CD4-positive, alpha-beta T cell treated with Interleukin-2 at 100 ng/mL for 4 hours (primary cell): Measurements from ENCODE around the gene SVIL.
"Not testable (repeated sequence)": the region's sequence is repeated elsewhere in the genome, so short reads cannot be mapped to it uniquely, and the experiment has no call there.

Experiments
- DNase-seq: peaks from one replicate; pipeline ENCODE4 v3.0.0-alpha.2; 2020; ENCODE audit warnings: low spot score

Gene SVIL

DNA sequence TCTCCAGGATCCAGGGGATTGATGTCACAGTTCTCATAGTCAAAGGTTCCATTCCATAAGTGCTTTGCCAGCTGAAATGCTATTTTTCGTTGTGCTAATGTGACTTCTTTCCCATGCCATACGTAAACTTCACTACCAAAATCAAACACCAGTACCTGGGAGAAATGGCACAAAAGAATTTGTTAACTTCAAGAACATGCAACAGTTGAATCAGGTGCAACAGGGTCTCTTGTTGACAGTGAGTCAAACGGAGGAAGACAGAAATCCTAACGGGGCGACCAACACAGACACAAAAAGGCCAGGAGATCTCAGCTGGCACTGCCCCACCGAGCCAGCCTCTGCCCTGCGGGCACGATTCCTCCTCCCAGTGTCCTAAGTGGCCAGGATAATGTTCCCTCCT is 150.1 kb downstream of the SVIL start:
- not testable (repeated sequence) for DNase-seq

DNA sequence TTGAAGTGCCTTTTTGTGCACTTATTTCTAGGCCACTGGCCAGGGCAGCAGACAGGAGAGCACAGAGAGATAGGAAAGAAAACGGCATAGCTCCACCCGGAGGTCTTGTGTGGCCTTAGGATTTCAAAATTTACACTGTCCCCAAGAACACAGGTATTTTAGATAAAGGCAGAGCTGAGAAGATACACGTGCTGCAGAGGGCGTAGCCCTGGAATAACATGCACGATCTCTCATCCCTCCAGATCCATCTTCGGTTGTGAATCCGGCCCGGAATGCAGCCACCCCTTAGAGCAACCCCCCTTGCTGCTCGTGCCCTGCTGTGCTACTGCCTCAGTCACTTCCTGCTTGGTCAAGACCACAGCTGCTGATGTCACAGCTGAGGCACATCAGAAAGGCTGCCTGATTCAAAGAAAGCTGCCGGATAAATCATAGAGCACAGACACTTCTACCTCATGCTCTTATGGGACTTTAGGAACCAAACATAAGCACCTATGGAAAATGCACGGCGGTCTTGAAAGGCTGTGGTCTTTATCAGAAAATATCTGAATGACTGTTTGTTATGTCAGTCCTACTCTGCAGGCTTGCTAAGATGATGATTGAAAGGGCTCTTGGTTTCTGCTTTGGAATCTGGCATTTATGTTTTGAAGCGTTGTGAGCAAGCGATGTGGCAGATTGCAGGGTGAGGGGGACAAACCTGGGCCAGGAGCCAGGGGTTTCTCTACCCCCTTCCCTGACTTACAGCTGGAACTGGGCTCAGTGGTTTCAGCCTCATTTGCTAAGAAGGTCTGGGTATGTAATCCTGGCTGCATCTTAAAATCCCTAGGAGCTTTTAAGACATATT is 152.0 kb downstream of the SVIL start:
- DNase-seq, result no peak

DNA sequence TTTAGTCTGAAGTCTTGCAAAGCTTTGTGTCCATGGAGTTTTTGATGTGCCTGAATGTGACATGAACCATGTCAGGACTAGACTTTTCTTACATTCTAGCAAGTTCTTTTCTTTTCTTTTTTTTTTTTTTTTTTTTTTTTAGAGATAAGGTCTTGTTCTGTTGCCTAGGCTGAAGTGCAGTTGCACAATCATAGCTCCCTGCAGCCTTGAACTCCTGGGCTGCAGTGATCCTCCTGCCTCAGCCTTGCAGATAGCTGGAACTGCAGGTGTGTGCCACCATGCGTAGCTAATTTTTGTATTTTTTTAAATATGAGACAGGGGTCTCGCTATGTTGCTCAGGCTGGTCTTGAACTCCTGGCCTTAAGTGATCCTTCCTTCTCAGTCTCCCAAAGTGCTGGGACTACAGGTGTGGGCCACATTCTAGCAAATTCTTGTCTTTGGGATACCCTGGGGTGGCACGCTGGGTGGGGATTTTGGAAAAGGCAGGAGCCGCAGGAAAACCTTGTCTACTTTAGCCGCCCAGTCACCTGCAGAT is 152.8 kb downstream of the SVIL start:
- DNase-seq, result no peak

DNA sequence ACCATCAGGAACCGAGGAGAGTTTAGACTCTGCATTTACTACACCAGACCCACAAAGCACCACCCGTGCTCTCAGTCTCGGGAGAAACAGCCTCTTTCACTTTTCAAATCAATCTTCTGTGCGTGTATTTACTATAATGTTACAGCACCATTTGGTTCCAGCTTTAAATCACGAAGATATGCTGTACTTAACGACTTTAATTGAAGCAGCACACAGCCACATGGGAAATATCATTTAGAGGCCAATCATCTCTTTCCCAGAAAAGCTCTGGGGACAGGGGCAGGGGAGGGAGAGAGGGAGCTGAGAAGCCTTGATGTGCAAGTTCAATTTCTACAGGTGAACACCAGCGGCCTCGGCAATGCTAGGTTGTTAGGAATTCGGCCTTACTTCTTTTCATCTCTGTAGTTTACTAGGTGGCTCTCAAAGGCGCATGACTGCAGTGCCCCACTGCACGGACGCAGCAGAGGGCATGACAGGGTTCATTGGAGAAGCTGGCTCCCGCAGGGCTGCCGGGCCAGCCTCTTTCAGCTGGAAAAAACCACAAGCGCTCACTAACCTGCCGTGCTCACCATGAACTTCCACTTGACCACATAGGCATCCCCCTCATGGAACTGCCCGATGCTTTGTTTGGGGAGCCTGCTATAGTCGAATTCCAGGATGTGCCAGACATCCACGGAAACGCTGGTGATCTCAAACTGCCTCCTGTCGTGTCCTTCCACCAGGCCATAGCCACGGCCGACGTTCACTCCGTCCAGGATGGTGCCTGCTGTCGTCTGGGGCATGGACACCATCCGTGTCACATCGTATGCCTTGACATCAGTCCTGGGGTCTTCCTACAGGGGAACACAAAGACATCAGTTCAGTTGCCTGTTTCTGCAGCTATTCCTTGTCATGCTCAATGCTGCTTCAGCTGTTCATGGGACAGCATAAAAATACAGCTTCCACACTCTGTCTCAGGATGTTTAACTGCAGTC is 154.5 kb downstream of the SVIL start:
- no peak for DNase-seq

DNA sequence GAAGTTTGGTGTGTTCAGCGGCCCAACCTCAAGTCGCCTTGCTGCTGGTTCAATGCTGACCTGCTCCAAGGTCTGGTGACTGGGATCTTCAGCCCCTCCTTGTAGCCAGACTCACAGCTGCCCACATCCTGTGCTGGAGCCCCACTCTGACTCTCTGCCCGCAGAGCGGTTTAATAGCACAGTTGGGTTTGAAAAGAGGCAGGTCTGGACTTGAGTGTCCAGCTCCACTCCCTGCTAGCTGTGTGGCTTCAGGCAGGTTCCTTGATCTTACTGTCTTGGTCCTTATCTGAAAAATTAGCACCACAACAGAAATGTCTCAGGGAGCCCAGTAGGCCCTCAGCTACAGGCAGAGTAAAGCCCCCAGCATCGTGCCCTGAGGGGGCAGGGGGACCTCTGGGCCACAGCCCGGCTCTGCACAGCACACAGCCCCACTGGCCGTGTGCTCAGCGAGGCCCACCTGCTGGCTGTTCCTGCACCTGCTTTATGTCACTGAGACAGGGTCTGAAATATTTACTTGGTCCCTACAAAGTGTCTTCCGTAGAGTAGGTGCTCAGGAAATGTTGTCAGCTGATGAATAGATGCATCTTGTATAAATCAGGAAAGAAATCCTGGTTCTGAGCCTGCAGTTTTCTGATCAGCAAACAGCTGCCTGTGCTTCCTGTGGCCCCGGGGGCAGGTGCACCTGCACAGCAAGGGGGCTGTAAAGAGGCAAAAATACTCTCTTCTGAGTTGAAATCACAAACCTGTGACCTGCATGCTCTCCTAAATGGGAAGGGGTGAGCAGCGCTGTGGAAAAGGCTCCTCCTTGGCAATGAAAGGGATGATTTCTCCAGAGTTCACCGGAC is 155.5 kb downstream of the SVIL start:
- no peak for DNase-seq

DNA sequence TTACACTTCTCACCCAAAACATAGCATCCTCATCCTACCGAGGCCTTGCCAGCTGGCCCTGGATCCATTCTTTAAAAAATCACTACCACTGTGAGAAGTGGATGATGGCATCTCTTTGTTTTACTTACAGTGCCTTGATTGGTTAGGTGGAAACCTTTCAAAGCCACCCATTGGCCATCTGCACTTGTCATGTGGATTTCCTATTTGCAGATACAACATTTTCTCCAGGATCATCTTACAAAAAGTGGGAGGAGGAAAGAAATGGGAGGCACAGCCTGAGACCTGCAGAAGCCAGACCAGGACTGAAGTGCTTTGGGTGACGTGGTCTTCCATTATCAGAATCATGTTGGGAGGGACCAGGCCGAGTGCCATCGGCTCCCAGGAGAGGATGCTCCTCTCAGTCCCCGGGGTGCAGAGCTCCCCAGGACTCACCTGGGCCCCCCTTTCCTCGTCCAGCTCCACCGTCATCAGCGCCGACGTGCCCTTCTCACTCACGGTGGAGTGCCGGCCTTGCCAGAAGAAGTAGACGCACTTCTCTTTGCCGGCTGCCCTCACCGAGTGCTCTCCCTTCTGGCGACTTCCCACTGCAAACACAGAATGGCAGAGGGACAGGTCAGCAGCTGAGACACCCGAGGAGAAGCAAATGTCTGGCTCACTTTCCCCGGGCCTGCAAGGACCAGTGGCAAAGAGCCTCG is 161.2 kb downstream of the SVIL start:
- DNase-seq, result no peak

DNA sequence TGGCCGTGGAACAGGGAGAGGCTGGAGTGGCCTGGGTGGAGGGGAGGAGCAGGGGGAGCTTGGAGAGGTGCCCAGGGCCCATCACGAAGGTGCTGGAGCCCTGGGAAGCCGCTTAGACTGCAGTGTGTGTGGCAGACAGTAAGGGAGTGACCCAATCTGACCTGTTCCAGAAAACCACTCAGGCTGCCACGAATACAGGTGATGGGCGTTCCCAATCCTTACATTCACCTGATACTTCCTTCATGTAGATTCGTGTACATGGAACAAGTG is 161.7 kb downstream of the SVIL start:
- no peak for DNase-seq

DNA sequence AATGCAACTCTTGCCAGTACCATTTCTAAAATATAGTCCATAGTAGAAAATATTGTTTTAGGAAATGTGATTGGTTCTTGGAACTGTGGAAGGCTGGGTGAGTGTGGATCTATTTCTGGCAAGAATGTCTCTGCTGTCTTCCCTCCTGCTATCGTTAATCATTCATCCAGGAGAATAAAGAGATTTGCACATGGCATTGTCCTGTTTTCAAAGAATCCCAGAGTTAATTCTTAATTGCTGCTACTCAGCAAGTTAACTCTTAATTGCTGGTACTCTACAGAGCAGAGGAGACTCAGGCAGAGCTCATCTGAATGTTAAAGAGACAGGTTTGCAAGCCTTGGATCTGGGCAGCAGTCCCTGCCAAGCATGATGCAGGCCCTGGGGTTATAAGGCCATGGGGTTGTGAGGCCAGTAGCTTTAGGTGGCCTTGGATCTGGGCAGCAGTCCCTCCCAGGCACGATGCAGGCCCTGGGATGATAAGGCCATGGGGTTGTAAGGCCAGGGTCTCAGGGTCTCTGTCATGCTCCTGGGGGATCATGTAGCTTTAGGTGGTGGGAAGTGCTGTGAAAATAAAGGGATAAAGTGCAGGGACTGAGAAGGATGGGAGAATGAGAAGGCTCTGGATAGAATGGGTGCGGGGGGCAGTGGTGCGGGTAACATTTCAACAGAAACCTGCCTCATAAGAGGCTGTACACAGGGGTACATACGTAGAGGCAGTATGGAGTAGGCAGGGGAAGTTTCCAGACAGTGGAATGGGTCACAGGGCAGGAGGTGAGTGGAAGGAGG is 162.3 kb downstream of the SVIL start:
- no peak for DNase-seq

DNA sequence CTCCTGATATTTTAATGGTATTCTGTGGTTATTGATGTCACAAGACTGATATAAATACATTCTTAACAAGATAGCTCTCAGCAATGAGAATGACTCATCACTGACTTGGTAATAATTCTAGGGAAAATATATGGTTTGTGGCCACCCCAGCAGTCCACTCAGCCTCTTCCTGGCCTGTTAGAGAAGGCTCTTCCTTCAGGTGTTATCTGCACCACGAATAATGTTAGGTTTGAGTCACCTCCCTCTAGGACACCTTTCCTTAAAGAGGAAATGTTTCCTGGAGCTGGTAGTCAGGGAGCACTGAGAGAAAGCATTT is 163.3 kb downstream of the SVIL start:
- no peak for DNase-seq

DNA sequence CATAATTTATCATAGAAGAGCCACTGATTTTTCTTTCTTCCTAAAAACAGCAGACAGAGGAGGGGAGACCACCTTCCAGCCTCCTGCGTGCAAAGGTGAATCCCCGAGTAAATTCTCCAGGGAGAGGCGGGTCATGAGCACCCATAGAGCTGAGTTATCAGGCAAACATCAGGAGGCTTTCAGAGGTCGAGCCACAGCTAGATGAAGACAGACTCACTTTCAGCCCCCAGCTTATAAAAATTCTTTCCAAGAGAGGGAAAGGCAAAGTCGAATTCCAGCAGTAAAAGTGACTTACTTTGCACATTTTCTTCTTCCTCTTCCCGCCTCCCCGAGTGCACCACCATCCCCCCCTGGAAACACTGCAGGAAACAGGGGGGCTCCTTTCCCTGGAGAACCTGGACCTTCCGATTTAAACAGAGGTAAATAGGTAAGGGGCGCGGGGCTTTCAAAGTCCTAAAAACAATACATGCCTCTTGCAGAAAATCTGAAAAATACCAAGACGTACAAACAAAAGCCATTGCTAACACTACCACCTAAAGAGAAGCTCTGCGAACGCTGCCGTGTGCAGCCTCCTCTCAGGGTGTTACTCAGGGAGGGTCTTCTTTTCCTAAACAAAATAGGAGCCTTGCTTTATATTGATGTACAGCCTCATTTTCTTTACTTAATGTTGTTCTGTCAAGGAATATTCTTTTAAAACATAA is 163.8 kb downstream of the SVIL start:
- no peak for DNase-seq

DNA sequence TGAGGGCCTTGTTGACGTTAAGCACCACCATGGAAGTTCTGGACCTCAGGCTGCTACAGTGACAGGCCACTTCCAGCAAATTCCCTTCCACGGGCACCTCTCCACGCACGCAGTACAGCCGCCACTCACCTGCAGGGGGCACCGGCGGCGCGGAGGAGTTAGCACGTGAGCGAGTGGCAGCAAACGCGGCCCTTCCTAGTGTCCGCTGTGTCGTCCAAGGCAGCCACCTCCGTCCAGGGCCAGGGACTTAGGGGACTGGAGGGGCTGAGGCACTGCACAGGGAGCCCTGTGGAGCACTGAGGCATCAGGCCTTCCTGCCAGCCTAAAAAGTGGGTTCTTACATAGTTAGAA is 164.4 kb downstream of the SVIL start:
- DNase-seq, result no peak

DNA sequence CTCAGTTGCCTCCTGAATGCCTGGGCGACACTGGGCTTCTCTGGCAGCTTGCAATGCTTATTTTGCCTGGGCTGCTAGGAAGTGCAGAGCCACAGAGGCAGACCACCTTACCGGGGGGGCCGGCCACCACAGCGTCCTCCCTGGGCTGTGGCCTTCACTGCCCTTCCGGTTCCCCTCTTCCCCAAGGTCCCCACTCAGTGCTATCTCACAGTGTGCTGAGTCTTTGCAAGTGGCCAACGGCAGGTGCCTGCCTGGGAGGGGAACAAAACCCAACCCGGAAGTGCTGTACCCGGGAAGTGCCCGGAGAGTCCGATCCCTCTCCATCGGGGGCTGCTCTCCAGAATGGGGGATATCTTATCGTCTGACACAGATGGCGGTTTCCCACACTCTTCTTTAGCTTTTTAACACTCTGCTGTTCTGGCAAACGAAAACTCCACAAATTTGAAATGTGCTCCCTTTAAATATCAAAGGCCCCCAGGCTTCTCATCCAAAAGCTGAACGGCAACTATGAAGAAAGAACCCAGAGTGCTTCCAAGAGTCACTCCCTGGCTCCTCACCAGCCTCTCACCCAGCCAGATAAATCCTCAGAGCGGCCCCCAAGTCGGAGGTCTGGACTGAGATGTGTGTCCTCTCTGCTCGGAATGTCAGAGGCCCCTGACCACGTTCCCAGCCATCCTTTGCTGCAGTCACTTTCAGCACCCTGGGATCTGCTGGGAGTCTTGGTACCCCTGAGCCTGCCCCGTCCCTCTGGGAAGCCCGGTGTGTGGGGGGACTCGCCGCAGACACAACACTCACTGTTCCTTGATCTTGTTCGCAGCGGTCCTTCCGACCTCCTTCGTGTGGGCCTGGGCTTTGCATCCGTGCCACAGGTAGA is 165.1 kb downstream of the SVIL start:
- DNase-seq, result no peak

DNA sequence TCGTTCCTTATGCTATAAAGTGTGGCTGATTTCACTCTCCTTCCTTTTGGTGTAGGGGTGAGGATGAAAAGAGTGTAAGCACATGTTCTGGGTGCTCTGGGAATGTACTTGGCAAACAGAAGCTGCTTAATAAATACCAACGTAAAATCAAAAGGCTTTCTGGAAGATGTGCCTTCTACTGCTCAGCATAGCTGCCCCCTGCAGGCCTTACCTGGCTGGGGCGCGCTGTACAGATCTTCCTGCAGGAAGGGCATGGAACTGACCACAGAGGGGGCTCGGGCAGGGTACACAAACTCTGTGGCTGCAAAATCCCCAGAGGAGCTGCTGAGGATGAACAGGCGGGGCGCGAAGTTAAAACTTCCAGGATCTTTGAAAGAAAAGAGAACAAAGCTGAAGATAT is 169.4 kb downstream of the SVIL start:
- DNase-seq, result no peak

DNA sequence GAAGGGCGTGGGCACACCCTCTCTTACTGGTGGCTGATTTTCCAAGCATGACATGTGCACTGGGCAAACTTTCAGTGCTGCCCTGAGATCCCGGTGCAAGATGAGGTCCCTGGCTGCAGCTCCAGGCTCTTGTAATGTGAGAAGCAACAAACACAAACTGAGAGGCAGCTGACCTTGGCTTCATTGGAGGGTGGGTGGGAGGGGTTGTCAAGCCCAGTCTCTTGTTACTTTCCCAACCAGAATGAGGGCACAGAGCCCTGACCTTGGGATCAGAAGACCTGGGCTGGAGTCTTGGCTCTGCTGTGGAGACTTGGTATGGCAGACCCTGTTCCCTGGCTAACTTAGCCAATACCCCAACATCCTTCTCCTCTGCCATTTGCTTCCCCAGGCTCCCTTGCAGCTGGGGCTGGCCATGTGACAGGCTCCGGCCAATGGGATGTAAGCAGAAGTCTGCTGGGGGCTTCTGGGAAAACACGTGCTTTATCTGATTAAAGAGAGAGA is 170.1 kb downstream of the SVIL start:
- DNase-seq, result not testable (repeated sequence)

DNA sequence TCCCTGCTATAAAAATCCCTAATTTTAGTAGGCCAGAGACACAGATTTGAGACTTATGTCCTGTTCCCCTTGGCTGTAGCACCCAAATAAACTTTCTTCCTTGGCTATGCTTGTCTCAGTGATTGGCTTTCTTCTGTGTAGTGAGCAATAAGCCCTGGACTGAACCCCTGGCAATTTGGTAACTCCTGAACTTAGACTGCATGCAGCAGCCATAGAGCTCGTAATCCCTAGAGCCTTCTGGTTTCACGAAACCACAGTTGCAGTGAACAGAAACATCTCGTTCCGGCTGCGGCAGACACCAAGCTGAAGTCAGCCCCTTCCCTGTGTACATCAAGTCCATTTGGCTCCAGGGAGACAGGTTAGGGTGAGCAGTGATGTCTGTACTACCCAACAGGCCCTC is 173.7 kb downstream of the SVIL start:
- no peak for DNase-seq

DNA sequence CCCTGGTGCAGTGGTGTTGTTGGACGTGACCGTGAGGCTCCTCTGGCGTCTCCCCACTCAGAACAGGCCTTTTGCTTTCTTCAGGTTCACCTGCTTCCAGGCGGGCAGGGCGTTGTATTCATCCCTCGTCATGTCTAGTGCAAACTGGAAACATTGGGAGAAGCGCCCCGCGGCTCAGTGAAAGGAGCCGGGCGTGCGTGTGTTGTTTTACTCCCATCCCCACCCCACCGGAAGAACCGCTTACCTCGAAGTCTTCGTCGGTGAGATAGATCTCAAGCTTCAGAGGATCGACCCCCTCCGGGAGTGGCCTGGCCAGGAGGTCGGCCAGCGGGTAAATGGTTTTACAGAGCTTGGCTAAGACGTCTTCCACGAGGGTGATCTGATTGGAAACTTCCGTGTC is 176.6 kb downstream of the SVIL start:
- DNase-seq, result not testable (repeated sequence)

DNA sequence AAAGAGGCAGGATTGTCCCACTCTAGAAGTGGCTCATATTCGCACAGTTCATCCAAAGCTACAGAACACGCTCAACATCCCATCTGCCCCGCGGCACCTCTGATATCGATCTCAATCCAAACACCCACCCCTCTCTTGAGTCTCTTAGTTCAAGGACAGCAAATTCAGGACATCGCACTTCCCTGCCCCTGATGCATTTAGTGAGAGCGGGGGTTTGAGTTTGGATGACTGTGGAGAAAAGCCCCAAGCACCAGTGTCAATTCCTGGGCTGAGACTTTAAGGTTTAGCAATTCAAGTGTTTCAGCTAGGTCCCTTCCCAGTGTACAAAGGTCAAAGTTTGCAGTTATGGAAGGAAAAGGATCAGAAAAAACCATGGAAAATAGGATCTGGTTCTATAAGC is 179.7 kb downstream of the SVIL start:
- DNase-seq, result no peak

DNA sequence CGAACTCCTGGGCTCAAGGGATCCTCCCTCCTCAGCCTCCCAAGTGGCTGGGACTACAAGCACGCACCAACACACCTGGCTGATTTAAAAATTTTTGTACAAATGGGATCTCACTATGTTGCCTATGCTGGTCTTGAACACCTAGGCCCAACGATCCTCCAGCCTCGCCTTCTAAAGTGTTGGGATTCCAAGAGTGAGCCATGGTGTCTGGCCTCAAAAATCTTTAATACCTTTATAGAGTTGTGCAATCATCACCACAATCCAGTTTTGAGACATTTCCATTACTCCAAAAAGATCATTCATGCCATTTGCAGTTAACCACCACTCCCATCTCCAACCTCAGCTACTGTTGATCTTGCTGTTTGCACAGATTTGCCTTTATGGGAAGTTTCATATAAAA is 180.5 kb downstream of the SVIL start:
- no peak for DNase-seq

DNA sequence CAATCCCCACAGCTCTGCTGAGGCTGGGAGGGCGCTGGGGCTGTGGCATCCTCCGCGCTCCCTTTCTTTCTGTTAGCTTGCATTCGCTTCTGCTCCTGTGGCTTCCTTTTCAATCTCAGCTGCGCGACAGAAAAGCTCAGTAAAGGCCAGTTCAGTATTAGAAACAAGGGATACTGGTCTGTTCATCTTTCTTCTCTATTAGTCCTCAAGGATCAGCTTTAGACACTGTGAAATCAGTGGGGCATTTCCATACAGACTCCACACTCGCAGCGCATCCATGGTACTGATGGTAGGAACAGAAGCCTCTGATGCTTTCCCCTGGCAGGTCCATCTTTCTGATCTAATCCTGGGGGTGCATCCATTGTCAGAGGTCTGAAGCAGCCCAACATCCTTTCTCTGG is 182.2 kb downstream of the SVIL start:
- DNase-seq, result no peak
